ENCODE results near the gene BCL10.

Gene BCL10

GRCh38 chr1:85223334-85223733, 53.1 kb downstream of the BCL10 start:
- no peak for TF ChIP-seq CTCF (IDR thresholded peaks at IDR 0.05; ENCODE audit: low read depth, low read length)
- H3K4me3 ChIP-seq (ENCODE audit: low read depth, low read length), result no peak overlapping the region

GRCh38 chr1:85220756-85221201, 55.7 kb downstream of the BCL10 start:
- no peak for TF ChIP-seq CTCF (IDR thresholded peaks at IDR 0.05; ENCODE audit: low read depth, low read length)
- H3K4me3 ChIP-seq (ENCODE audit: low read depth, low read length), result no peak overlapping the region

GRCh38 chr1:85219853-85220610, 56.4 kb downstream of the BCL10 start:
- TF ChIP-seq CTCF (IDR thresholded peaks at IDR 0.05; ENCODE audit: low read depth, low read length), result no peak
- no peak overlapping the region for H3K4me3 ChIP-seq (ENCODE audit: low read depth, low read length)

- no peak for TF ChIP-seq CTCF (IDR thresholded peaks at IDR 0.05; ENCODE audit: low read depth, low read length)
Observed at GRCh38 chr1:85216697-85217096, 59.7 kb downstream of the BCL10 start.

More at GRCh38 chr1:85216697-85217096, 59.7 kb downstream of the BCL10 start:
- no peak overlapping the region for H3K4me3 ChIP-seq (ENCODE audit: low read depth, low read length)
